Body of pancreas (tissue), 4 donors: Measurements from ENCODE around the gene NDFIP2.

ENCODE experiments used
- CTCF ChIP-seq, 7 experiments: fragments of 450-650 bp in 4 of 7; fragments of 200-600 bp in 3 of 7; sonication (generic) in 3 of 7; IDR thresholded peaks; one replicate each; pipeline ENCODE4 v1.5.1; 2016 to 2019; ENCODE audit warnings: antibody characterized with exemption in 7 of 7
- POLR2A ChIP-seq, 3 donors: fragments of 450-650 bp; IDR thresholded peaks; one replicate each; pipeline ENCODE4 v1.6.1; 2016; ENCODE audit warnings: antibody characterized with exemption in 3 of 3, mild to moderate bottlenecking in 2 of 3

- TF ChIP-seq CTCF (IDR thresholded peaks at IDR 0.05) (no peak), POLR2A (IDR thresholded peaks at IDR 0.05) (no peak)
Observed at GRCh38 chr13:79442706-79443105, 38.2 kb upstream of the NDFIP2 start.
